HEK293 (cell line): Measurements from ENCODE around the gene TMEM259.

ENCODE experiments used
- CTCF ChIA-PET: fragments of 350-600 bp; formaldehyde crosslinking; extraction: SDS; loops from one replicate; lab custom pipeline; 2021; ENCODE audit warnings: antibody characterized with exemption; lab: Yijun Ruan, JAX
- POLR2A ChIA-PET: fragments of 300-600 bp; formaldehyde crosslinking; extraction: SDS; loops from one replicate; lab custom pipeline; 2020; ENCODE audit warnings: antibody characterized with exemption, inconsistent platforms; lab: Yijun Ruan, JAX
- H3K27ac ChIP-seq: fragments of 200-500 bp; sonication (Bioruptor generic); 2 replicates; pipeline ENCODE4 v1.5.1; 2014; ENCODE audit warnings: low read depth, low read length, control low read depth, inconsistent platforms; ENCODE audit errors: extremely low read depth
- H3K36me3 ChIP-seq, 2 experiments: fragments of 200-500 bp in 1 of 2; sonication (Bioruptor generic) in 1 of 2; 1 replicate in 1 of 2; 2 replicates in 1 of 2; pipeline ENCODE4 v1.5.1; 2014 to 2017; ENCODE audit warnings: inconsistent platforms in 2 of 2, low read length in 2 of 2; ENCODE audit not compliant: control insufficient read depth in 2 of 2, insufficient read depth in 1 of 2
- H3K4me1 ChIP-seq: fragments of 200-500 bp; sonication (Bioruptor generic); 2 replicates; pipeline ENCODE4 v1.5.1; 2014; ENCODE audit warnings: mild to moderate bottlenecking, low read length, inconsistent platforms; ENCODE audit not compliant: control insufficient read depth, insufficient read depth
- H3K4me3 ChIP-seq: 2 replicates; pipeline ENCODE4 v1.5.1; 2011; ENCODE audit warnings: low read depth, mild to moderate bottlenecking, control low read depth, low read length, moderate library complexity
- H3K9me3 ChIP-seq: fragments of 200-500 bp; sonication (Bioruptor generic); 2 replicates; pipeline ENCODE4 v1.5.1; 2014; ENCODE audit warnings: low read depth, low read length, inconsistent platforms; ENCODE audit not compliant: control insufficient read depth, insufficient read depth
- GFI1B ChIP-seq: fragments of 450-650 bp; formaldehyde crosslinking; IDR thresholded peaks from 2 replicates; pipeline ENCODE4 v1.5.1; 2016; ENCODE audit warnings: missing biosample characterization, missing genetic modification characterization
- RBAK ChIP-seq: fragments of 450-650 bp; formaldehyde crosslinking; IDR thresholded peaks from 2 replicates; pipeline ENCODE4 v1.5.1; 2016; ENCODE audit warnings: missing biosample characterization, missing genetic modification characterization
- ZFP37 ChIP-seq: fragments of 450-650 bp; formaldehyde crosslinking; IDR thresholded peaks from 2 replicates; pipeline ENCODE4 v1.5.1; 2016; ENCODE audit warnings: missing biosample characterization, missing genetic modification characterization
- ZIC2 ChIP-seq: fragments of 450-650 bp; formaldehyde crosslinking; IDR thresholded peaks from 2 replicates; pipeline ENCODE4 v1.5.1; 2016; ENCODE audit warnings: missing biosample characterization, missing genetic modification characterization
- ZNF155 ChIP-seq: fragments of 450-650 bp; formaldehyde crosslinking; IDR thresholded peaks from 2 replicates; pipeline ENCODE4 v1.5.1; 2016; ENCODE audit warnings: missing biosample characterization, missing genetic modification characterization
- ZNF23 ChIP-seq: fragments of 450-650 bp; formaldehyde crosslinking; IDR thresholded peaks from 2 replicates; pipeline ENCODE4 v1.5.1; 2016; ENCODE audit warnings: missing biosample characterization, missing genetic modification characterization, borderline replicate concordance
- ZNF311 ChIP-seq: fragments of 450-650 bp; formaldehyde crosslinking; IDR thresholded peaks from 2 replicates; pipeline ENCODE4 v1.5.1; 2017; ENCODE audit warnings: missing biosample characterization, missing genetic modification characterization, borderline replicate concordance
- ZNF558 ChIP-seq: fragments of 450-650 bp; formaldehyde crosslinking; IDR thresholded peaks from 2 replicates; pipeline ENCODE4 v1.5.1; 2016; ENCODE audit warnings: missing biosample characterization, missing genetic modification characterization
- ZNF561 ChIP-seq: fragments of 450-650 bp; IDR thresholded peaks from 2 replicates; pipeline ENCODE4 v1.5.1; 2018; ENCODE audit warnings: missing biosample characterization, missing genetic modification characterization, borderline replicate concordance
- ZNF610 ChIP-seq: fragments of 450-650 bp; formaldehyde crosslinking; IDR thresholded peaks from 2 replicates; pipeline ENCODE4 v1.5.1; 2016; ENCODE audit warnings: missing biosample characterization, missing genetic modification characterization, borderline replicate concordance
- ZNF701 ChIP-seq: fragments of 450-650 bp; formaldehyde crosslinking; IDR thresholded peaks from 2 replicates; pipeline ENCODE4 v1.5.1; 2016; ENCODE audit warnings: missing biosample characterization, missing genetic modification characterization
- ZNF785 ChIP-seq: fragments of 450-650 bp; formaldehyde crosslinking; IDR thresholded peaks from 2 replicates; pipeline ENCODE4 v1.5.1; 2016; ENCODE audit warnings: missing biosample characterization, missing genetic modification characterization
- ZNF792 ChIP-seq: fragments of 450-650 bp; formaldehyde crosslinking; IDR thresholded peaks from 2 replicates; pipeline ENCODE4 v1.5.1; 2016; ENCODE audit warnings: missing biosample characterization, missing genetic modification characterization
- TF ChIP-seq, protein P1 (sequence below): fragments of 450-650 bp; formaldehyde crosslinking; IDR thresholded peaks from 2 replicates; pipeline ENCODE4 v1.5.1; 2016; ENCODE audit warnings: missing biosample characterization, missing genetic modification characterization
- TF ChIP-seq, protein P2 (sequence below): fragments of 450-650 bp; formaldehyde crosslinking; IDR thresholded peaks from 2 replicates; pipeline ENCODE4 v1.5.1; 2016; ENCODE audit warnings: missing biosample characterization, missing genetic modification characterization, low read depth
- TF ChIP-seq, protein P3 (sequence below): fragments of 450-650 bp; formaldehyde crosslinking; IDR thresholded peaks from 2 replicates; pipeline ENCODE4 v1.5.1; 2017; ENCODE audit warnings: missing biosample characterization, missing genetic modification characterization

TMEM259 gene

DNA sequence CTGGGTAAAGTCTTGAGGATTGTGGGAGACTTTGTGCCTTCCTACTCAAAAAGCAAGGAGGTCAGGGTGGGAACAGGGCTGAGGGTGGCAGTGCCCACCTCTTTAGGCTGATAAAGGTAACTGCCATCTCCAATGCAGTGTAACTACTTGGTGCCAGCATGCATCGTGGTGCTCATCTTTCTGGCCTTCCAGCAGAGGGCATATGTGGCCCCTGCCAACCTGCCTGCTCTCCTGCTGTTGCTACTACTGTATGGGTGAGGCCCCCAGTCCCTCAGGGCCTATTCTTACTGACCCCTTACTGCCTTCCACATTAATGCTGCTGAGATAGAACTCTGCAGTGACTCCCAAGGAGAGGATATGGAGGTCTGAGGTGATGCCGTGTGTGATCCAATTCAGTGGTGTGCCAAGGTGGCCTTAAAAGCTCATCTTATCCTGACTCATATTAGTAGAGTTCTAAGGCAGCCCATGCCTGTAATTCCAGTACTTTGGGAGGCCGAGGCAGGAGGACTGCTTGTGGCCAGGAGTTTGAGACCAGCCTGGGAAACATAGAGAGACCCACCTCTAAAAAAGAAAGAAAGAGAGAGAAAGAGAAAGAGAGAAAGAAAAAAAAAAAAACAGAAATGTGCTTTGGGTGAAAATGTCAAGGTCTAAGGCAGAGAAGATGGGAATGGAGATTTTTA, 36.4 kb upstream of the TMEM259 start (continued):
- TF ChIP-seq RBAK (tag by site-specific recombination) (peak; percentile 75), ZNF311 (tag by site-specific recombination) (peak; percentile 100), ZIC2 (tag by site-specific recombination) (no peak), ZNF561 (tag by site-specific recombination) (no peak), GFI1B (no peak), ZNF558 (tag by site-specific recombination) (peak; percentile 75), ZNF610 (tag by site-specific recombination) (peak; percentile 60; the same call in 1 of the 2 replicates), ZNF701 (no peak), ZFP37 (0 out of 2 replicates have a peak, but pooled peaks have one; percentile 37)
- TF ChIP-seq, protein P1, sequence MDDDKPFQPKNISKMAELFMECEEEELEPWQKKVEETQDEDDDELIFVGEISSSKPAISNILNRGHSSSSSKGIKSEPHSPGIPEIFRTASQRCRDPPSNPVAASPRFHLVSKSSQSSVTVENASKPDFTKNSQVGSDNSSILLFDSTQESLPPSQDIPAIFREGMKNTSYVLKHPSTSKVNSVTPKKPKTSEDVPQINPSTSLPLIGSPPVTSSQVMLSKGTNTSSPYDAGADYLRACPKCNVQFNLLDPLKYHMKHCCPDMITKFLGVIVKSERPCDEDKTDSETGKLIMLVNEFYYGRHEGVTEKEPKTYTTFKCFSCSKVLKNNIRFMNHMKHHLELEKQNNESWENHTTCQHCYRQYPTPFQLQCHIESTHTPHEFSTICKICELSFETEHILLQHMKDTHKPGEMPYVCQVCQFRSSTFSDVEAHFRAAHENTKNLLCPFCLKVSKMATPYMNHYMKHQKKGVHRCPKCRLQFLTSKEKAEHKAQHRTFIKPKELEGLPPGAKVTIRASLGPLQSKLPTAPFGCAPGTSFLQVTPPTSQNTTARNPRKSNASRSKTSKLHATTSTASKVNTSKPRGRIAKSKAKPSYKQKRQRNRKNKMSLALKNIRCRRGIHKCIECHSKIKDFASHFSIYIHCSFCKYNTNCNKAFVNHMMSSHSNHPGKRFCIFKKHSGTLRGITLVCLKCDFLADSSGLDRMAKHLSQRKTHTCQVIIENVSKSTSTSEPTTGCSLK (tag by site-specific recombination) = peak; percentile 82; the same call in 1 of the 2 replicates

DNA sequence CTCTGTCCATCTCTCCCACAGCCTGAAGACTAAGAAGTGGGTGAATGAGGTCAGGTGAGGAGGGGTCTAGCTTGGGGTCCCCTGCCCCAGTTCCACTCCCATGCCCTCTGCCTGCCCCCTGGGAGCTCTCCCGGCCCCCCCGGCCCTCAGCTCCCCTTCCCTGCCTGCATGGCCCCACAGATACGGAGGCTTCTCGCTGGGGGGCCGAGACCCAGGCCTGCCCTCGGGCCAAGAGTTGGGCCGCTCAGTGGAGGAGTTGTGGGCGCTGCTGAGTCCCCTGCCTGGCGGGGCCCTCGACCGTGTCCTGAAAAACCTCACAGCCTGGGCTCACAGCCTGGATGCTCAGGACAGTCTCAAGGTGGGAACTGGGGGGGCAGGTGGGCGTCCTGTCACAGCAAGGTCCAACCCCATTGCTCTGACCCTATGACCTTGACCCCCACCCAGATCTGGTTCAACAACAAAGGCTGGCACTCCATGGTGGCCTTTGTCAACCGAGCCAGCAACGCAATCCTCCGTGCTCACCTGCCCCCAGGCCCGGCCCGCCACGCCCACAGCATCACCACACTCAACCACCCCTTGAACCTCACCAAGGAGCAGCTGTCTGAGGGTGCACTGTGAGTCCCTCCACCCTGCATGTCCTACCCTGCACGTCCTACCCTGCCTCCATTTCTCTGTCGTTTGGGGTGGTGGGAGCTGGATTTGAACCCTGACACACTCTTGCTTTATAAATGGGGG, 35.1 kb upstream of the TMEM259 start:
- H3K9me3 ChIP-seq = no peaks in the 10 kb centered on the region
- H3K4me3 ChIP-seq = no peak overlapping the region
- TF ChIP-seq ZNF155 (tag by site-specific recombination) = no peak
- TF ChIP-seq ZNF701 = no peak
- no peak for TF ChIP-seq ZNF785 (tag by site-specific recombination)
- TF ChIP-seq, protein P2, sequence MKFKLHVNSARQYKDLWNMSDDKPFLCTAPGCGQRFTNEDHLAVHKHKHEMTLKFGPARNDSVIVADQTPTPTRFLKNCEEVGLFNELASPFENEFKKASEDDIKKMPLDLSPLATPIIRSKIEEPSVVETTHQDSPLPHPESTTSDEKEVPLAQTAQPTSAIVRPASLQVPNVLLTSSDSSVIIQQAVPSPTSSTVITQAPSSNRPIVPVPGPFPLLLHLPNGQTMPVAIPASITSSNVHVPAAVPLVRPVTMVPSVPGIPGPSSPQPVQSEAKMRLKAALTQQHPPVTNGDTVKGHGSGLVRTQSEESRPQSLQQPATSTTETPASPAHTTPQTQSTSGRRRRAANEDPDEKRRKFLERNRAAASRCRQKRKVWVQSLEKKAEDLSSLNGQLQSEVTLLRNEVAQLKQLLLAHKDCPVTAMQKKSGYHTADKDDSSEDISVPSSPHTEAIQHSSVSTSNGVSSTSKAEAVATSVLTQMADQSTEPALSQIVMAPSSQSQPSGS (tag by site-specific recombination) = no peak
- TF ChIP-seq ZNF792 (tag by site-specific recombination) = no peak
- no peak for TF ChIP-seq ZNF23 (tag by site-specific recombination)
- TF ChIP-seq, protein P3, sequence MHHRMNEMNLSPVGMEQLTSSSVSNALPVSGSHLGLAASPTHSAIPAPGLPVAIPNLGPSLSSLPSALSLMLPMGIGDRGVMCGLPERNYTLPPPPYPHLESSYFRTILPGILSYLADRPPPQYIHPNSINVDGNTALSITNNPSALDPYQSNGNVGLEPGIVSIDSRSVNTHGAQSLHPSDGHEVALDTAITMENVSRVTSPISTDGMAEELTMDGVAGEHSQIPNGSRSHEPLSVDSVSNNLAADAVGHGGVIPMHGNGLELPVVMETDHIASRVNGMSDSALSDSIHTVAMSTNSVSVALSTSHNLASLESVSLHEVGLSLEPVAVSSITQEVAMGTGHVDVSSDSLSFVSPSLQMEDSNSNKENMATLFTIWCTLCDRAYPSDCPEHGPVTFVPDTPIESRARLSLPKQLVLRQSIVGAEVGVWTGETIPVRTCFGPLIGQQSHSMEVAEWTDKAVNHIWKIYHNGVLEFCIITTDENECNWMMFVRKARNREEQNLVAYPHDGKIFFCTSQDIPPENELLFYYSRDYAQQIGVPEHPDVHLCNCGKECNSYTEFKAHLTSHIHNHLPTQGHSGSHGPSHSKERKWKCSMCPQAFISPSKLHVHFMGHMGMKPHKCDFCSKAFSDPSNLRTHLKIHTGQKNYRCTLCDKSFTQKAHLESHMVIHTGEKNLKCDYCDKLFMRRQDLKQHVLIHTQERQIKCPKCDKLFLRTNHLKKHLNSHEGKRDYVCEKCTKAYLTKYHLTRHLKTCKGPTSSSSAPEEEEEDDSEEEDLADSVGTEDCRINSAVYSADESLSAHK (tag by site-specific recombination) = peak; percentile 30; the same call in 1 of the 2 replicates
- ChIA-PET CTCF (no interaction called here), POLR2A (interaction anchor here (0.7 kb wide), 1 partner anchor 29 kb away, joined by 7 read pairs; no protein-coding TSS in a partner anchor)
- no peak overlapping the region for H3K27ac ChIP-seq
- peaks cover 0 to 41% of the 10 kb centered on the region in 2 experiments; a peak in 2 of 3 replicates for H3K36me3 ChIP-seq
- H3K4me1 ChIP-seq = no peaks in the 10 kb centered on the region
